Prostate gland (tissue), 2 donors: ENCODE data around the gene EHMT1. TPM values are rescaled to one million over a fixed set of nuclear protein-coding genes. Genes with fewer than 3 reads are reported as not detected.

Experiments used
- DNase-seq: peaks from one replicate; pipeline ENCODE4 v3.0.0-alpha.2; 2019; ENCODE audit warnings: low spot score
- H3K27ac ChIP-seq, 2 donors: fragments of 200-600 bp; sonication (generic); 2 replicates each; pipeline ENCODE4 v1.5.1; 2017 to 2019
- H3K27me3 ChIP-seq: fragments of 200-600 bp; sonication (generic); replicated peaks from 2 replicates; pipeline ENCODE4 v1.5.1; 2019; ENCODE audit not compliant: insufficient read depth
- H3K36me3 ChIP-seq, 2 donors: fragments of 200-600 bp; sonication (generic); 1 replicate in 1 of 2; 2 replicates in 1 of 2; pipeline versions ENCODE4 v1.5.1 to v1.8.1; 2017 to 2019
- H3K4me1 ChIP-seq: fragments of 200-600 bp; sonication (generic); replicated peaks from 2 replicates; pipeline ENCODE4 v1.5.1; 2019
- H3K4me3 ChIP-seq, 2 donors: fragments of 200-600 bp; sonication (generic); 2 replicates each; pipeline ENCODE4 v1.5.1; 2017 to 2019
- H3K9me3 ChIP-seq: fragments of 200-600 bp; sonication (generic); 2 replicates; pipeline ENCODE4 v1.5.1; 2017
- CTCF ChIP-seq, 4 experiments: fragments of 200-600 bp in 2 of 4; fragments of 450-650 bp in 2 of 4; sonication (generic) in 2 of 4; IDR thresholded peaks; 1 replicate in 3 of 4; 2 replicates in 1 of 4; pipeline ENCODE4 v1.5.1; 2016 to 2019; ENCODE audit warnings: antibody characterized with exemption in 4 of 4, mild to moderate bottlenecking in 2 of 4, moderate library complexity in 2 of 4
- POLR2A ChIP-seq: fragments of 450-650 bp; IDR thresholded peaks from one replicate; pipeline ENCODE4 v1.6.1; 2016; ENCODE audit warnings: antibody characterized with exemption, mild to moderate bottlenecking
- POLR2AphosphoS5 ChIP-seq: sonication (generic); formaldehyde crosslinking; IDR thresholded peaks from one replicate; pipeline ENCODE4 v1.6.1; 2017; ENCODE audit warnings: antibody characterized with exemption
- WGBS: methylation state at CpG from one replicate; pipeline ENCODE4 v1.1.5; 2018; 5-methylcytosine and 5-hydroxymethylcytosine counted together
- intact Hi-C: fragments of 100-400 bp; cut with DNase I; formaldehyde crosslinking; loops from one replicate; pipeline ENCODE4 v1.14.2; 2022
- total RNA-seq, 2 donors: library from RNA; depleted of rRNA; stranded (reverse); fragments of >200 nt; gene quantifications; one replicate each; pipeline ENCODE4 v1.1.0, GENCODE V29; 2016

Gene EHMT1
- total RNA-seq, 2 donors from 2014 or later = 81.3 to 149 TPM

- peaks cover 5% of the 10 kb centered on the region in 2 donors for H3K36me3 ChIP-seq
- peaks cover 11% of the 10 kb centered on the region for H3K4me1 ChIP-seq
- WGBS = 81% methylated on average over 9 of the region's 9 CpGs
- intact Hi-C loops = no loop called here
- TF ChIP-seq POLR2A (no peak), POLR2AphosphoS5 (no peak), CTCF (IDR thresholded peaks at IDR 0.05) (no peak)
- H3K9me3 ChIP-seq = no peaks in the 10 kb centered on the region
- no peak overlapping the region for H3K27ac ChIP-seq
- no peak overlapping the region for H3K4me3 ChIP-seq
- H3K27me3 ChIP-seq = no peaks in the 10 kb centered on the region
- DNase-seq = no peak
Measured at GRCh38 chr9:137575364-137575715, 43.5 kb upstream of the EHMT1 start.

DNA sequence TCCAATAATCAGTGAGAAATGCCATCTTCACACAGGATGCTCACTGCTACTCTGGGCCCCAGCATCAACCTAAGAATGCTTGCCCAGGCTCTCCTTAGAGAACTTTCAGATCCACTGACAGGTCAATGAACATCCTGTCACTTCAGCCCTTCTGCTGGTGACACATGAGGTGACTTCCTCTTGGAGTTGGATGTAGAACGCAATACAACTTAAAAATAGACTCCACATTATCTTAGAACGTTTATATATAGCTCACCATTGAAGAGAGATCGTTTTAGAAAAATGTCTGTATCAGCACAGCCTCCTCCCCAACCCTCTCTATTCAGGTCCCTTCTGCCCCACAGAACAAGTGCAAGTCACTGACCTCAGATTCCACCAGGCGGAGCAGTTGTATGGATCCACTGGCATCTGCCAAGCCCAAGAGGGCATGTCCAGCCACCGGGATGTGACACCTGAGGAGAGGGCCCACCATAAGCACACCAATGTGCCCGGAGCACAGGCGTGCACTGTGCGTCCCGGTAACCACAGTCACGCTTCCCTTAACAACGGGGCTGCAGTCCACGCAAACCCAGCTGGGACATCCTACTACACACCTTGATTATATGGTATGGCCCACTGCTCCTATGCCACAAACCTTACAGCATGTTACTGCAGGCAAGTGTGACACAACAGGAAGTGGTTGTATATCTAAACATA lies 42.9 kb upstream of the EHMT1 start:
- intact Hi-C loops = no loop called here
- H3K36me3 ChIP-seq = peaks cover 5% of the 10 kb centered on the region in 2 donors
- H3K27ac ChIP-seq = no peak overlapping the region
- DNase-seq = no peak
- no peaks in the 10 kb centered on the region for H3K9me3 ChIP-seq
- no peaks in the 10 kb centered on the region for H3K27me3 ChIP-seq
- H3K4me3 ChIP-seq = no peak overlapping the region
- WGBS = 88% methylated on average over 12 of the region's 12 CpGs
- peaks cover 11% of the 10 kb centered on the region for H3K4me1 ChIP-seq
- no peak for TF ChIP-seq POLR2A
- no peak for TF ChIP-seq CTCF (IDR thresholded peaks at IDR 0.05)
- TF ChIP-seq POLR2AphosphoS5 = no peak

DNA sequence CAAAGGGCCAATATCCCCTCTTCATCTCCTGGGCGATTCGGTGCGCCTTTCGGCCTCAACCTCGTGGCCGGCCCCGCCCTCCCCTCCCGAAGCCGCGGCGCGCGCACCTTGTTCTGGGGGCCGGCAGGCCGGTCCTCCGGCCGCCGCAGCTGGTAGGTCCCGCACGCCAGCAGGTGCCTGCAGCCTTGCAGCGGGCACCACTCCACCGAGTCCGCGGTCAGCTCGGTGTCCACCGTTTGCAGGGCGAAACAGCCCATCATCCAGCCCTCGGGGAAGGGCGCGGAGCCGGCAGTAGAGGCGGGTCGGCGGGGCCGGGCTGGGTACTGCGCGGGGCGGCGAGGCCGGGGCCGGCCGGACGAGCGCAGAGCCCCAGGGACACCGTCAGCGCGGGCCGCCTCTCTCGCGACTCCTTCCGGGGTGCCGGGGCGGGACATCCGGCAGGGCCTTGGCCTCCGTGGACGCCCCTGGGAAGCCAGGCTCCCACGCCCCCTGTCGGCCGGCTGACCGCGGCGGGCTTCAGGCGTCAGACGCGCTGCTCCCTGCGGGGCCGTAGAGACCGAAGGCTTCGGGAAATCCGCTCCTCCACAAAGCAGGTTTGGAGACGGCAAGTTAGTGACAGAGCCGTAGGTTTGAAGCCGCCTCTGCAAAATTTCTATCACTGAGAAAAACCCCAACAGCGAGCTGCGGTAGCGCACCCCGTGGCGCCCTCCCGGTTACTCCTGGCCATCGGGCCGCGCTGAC lies 40.1 kb upstream of the EHMT1 start, which contains the start of gene DPH7:
Gene DPH7, minus strand, starts transcription at position 408 of the 741 bp plus-strand sequence. Its CDS starts 148 bp downstream, at position 260.
- 1% methylated on average over 58 of the region's 82 CpGs for WGBS
- TF ChIP-seq POLR2A (peak; percentile 33), POLR2AphosphoS5 (peak; percentile 81), CTCF (IDR thresholded peaks at IDR 0.05) (peak; percentile 84 to 98 (median 96))
- Histone ChIP-seq H3K4me1 (peaks cover 11% of the 10 kb centered on the region), H3K9me3 (no peaks in the 10 kb centered on the region), H3K27ac (peak within 1 kb of the TSS; percentile 73 to 78), H3K4me3 (peak within 1 kb of the TSS; percentile 81 to 90), H3K27me3 (no peaks in the 10 kb centered on the region), H3K36me3 (peaks cover 0 to 5% of the 10 kb centered on the region in 2 donors)
- DNase-seq = peak; percentile 93
- intact Hi-C loops = no loop called here

GRCh38 chr9:137579259-137579604 lies 39.6 kb upstream of the EHMT1 start:
- intact Hi-C loops = no loop called here
- no peaks in the 10 kb centered on the region for H3K27me3 ChIP-seq
- peaks cover 0 to 5% of the 10 kb centered on the region in 2 donors for H3K36me3 ChIP-seq
- WGBS = 38% methylated on average over 18 of the region's 19 CpGs
- no peak for TF ChIP-seq POLR2AphosphoS5
- no peak for TF ChIP-seq CTCF (IDR thresholded peaks at IDR 0.05)
- TF ChIP-seq POLR2A = no peak
- H3K4me3 ChIP-seq = peak overlapping the region; percentile 81 to 90
- H3K9me3 ChIP-seq = no peaks in the 10 kb centered on the region
- H3K27ac ChIP-seq = peak overlapping the region; percentile 73 to 78
- no peak for DNase-seq
- H3K4me1 ChIP-seq = peaks cover 11% of the 10 kb centered on the region
